OCI-LY7 (cell line): Measurements from ENCODE around the gene CEPT1. TPM values are rescaled to one million over a fixed set of nuclear protein-coding genes. Genes with fewer than 3 reads are reported as not detected.

ENCODE experiments used
- BruUV-seq: library from RNA; stranded (reverse); fragments of 400-500 nt; replicated peaks from 2 replicates; lab custom pipeline; 2021; lab: Mats Ljungman, UMichigan
- CTCF ChIA-PET: fragments of 300-600 bp; sonication (Branson Sonifier 250); formaldehyde crosslinking; loops from one replicate; lab custom pipeline; 2022; ENCODE audit warnings: antibody characterized with exemption; ENCODE audit not compliant: unreplicated experiment; lab: Charles Lee
- POLR2A ChIA-PET: fragments of 300-600 bp; sonication (Branson Sonifier 250); formaldehyde crosslinking; loops from one replicate; lab custom pipeline; 2022; ENCODE audit warnings: antibody characterized with exemption; lab: Charles Lee
- DNase-seq: peaks from one replicate; pipeline ENCODE4 v3.0.0-alpha.2; 2015; ENCODE audit warnings: low spot score
- H2AFZ ChIP-seq: fragments of 200-600 bp; sonication (generic), shearing (Covaris generic); 2 replicates; pipeline ENCODE4 v1.6.1; 2014; ENCODE audit warnings: mild to moderate bottlenecking, antibody characterized with exemption, low read length, moderate library complexity
- H3K27ac ChIP-seq: fragments of 200-600 bp; sonication (generic); 2 replicates; pipeline ENCODE4 v1.5.1; 2014; ENCODE audit warnings: mixed run types, low read depth, mild to moderate bottlenecking, moderate library complexity, low read length, inconsistent platforms; ENCODE audit not compliant: poor library complexity, severe bottlenecking
- H3K36me3 ChIP-seq: fragments of 200-600 bp; sonication (generic); 2 replicates; pipeline ENCODE4 v1.6.1; 2014; ENCODE audit warnings: mild to moderate bottlenecking, antibody characterized with exemption, low read length, moderate library complexity, mixed read lengths; ENCODE audit not compliant: insufficient read depth
- H3K4me1 ChIP-seq: fragments of 200-600 bp; sonication (generic); 2 replicates; pipeline ENCODE4 v1.5.1; 2014; ENCODE audit warnings: mild to moderate bottlenecking, low read length; ENCODE audit not compliant: insufficient read depth, poor library complexity, severe bottlenecking
- H3K4me2 ChIP-seq: fragments of 200-600 bp; sonication (generic); 2 replicates; pipeline ENCODE4 v1.6.1; 2014; ENCODE audit warnings: mild to moderate bottlenecking, low read length
- H3K4me3 ChIP-seq: fragments of 200-600 bp; sonication (generic); 2 replicates; pipeline ENCODE4 v1.5.1; 2014; ENCODE audit warnings: mild to moderate bottlenecking, low read depth, low read length; ENCODE audit not compliant: poor library complexity, severe bottlenecking
- H3K79me2 ChIP-seq: fragments of 200-600 bp; sonication (generic); 2 replicates; pipeline ENCODE4 v1.6.1; 2016; ENCODE audit warnings: low read depth, mild to moderate bottlenecking, low read length, moderate library complexity, mixed read lengths; ENCODE audit not compliant: insufficient read depth
- H3K9me2 ChIP-seq: fragments of 200-600 bp; sonication (generic); 2 replicates; pipeline ENCODE4 v1.6.1; 2016; ENCODE audit warnings: mild to moderate bottlenecking, low read length, mixed read lengths; ENCODE audit not compliant: insufficient read depth
- H3K9me3 ChIP-seq: fragments of 200-600 bp; sonication (generic); 2 replicates; pipeline ENCODE4 v1.6.1; 2014; ENCODE audit warnings: mild to moderate bottlenecking, mixed run types, low read length, mixed read lengths
- H4K20me1 ChIP-seq: fragments of 200-600 bp; sonication (generic); 2 replicates; pipeline ENCODE4 v1.6.1; 2014; ENCODE audit warnings: mild to moderate bottlenecking, antibody characterized with exemption, low read length, moderate library complexity, mixed read lengths; ENCODE audit not compliant: insufficient read depth
- CTCF ChIP-seq: fragments of 200-600 bp; sonication (generic); conservative IDR thresholded peaks from 2 replicates; pipeline ENCODE4 v1.5.1; 2014; ENCODE audit warnings: mild to moderate bottlenecking, antibody characterized with exemption, low read length, moderate library complexity, mixed read lengths
- EZH2phosphoT487 ChIP-seq: fragments of 200-600 bp; sonication (generic); IDR thresholded peaks from 2 replicates; pipeline ENCODE4 v1.6.1; 2018; ENCODE audit warnings: low read depth, borderline replicate concordance, mild to moderate bottlenecking, mixed run types, antibody characterized with exemption, low read length, moderate library complexity, mixed read lengths
- intact Hi-C: fragments of 100-400 bp; cut with micrococcal nuclease; formaldehyde crosslinking; loops from one replicate; pipeline ENCODE4 v1.10.0; 2022; ENCODE audit not compliant: unreplicated experiment
- total RNA-seq, 2 experiments: library from RNA; depleted of rRNA in 1 of 2; stranded (reverse); fragments of >200 nt in 1 of 2; shearing (Covaris generic) in 1 of 2; gene quantifications; 2 replicates each; pipeline ENCODE4 v1.2.3, GENCODE V29; 2014 to 2022

The CEPT1 gene
- total RNA-seq, 2 experiments from 2014 or later: 44.9 to 59.0 TPM

GRCh38 chr1:111175349-111175748 is 35.3 kb downstream of the CEPT1 start:
- H3K79me2 ChIP-seq: peaks cover 16% of the 10 kb centered on the region; the same call in 1 of the 2 replicates
- H3K4me3 ChIP-seq: no peak overlapping the region
- BruUV-seq: no TSS peak
- H3K9me3 ChIP-seq: no peaks in the 10 kb centered on the region
- POLR2A ChIA-PET: interaction anchor here (1.2 kb wide), 1 partner anchor 16 kb away, joined by 4 read pairs; no protein-coding TSS in a partner anchor
- TF ChIP-seq CTCF: no peak
- no peak for TF ChIP-seq EZH2phosphoT487
- no peaks in the 10 kb centered on the region; the same call in 1 of the 2 replicates for H4K20me1 ChIP-seq
- intact Hi-C loops: no loop called here
- no peaks in the 10 kb centered on the region for H3K9me2 ChIP-seq
- peaks cover 97% of the 10 kb centered on the region for H3K36me3 ChIP-seq
- no peak overlapping the region for H2AFZ ChIP-seq
- DNase-seq: no peak
- CTCF ChIA-PET: no interaction called here
- H3K4me2 ChIP-seq: no peak overlapping the region
- peaks cover 11% of the 10 kb centered on the region for H3K4me1 ChIP-seq
- no peak overlapping the region for H3K27ac ChIP-seq

GRCh38 chr1:111176678-111177077 is 36.7 kb downstream of the CEPT1 start:
- no peak for DNase-seq
- CTCF ChIA-PET: no interaction called here
- no TSS peak for BruUV-seq
- intact Hi-C loops: no loop called here
- H3K4me2 ChIP-seq: no peak overlapping the region
- peaks cover 11% of the 10 kb centered on the region for H3K4me1 ChIP-seq
- peaks cover 98% of the 10 kb centered on the region for H3K36me3 ChIP-seq
- no peak for TF ChIP-seq EZH2phosphoT487
- TF ChIP-seq CTCF: no peak
- H3K4me3 ChIP-seq: no peak overlapping the region
- H3K9me3 ChIP-seq: no peaks in the 10 kb centered on the region
- H2AFZ ChIP-seq: no peak overlapping the region
- no peak overlapping the region for H3K27ac ChIP-seq
- H4K20me1 ChIP-seq: no peaks in the 10 kb centered on the region; the same call in 1 of the 2 replicates
- POLR2A ChIA-PET: no interaction called here
- no peaks in the 10 kb centered on the region for H3K9me2 ChIP-seq
- peaks cover 5% of the 10 kb centered on the region; the same call in 1 of the 2 replicates for H3K79me2 ChIP-seq

GRCh38 chr1:111179968-111180533 is 40.0 kb downstream of the CEPT1 start:
- no peak overlapping the region for H3K4me3 ChIP-seq
- no peaks in the 10 kb centered on the region for H3K79me2 ChIP-seq
- ChIA-PET POLR2A (interaction anchor here (0.6 to 1.0 kb wide), 2 partner anchors 10 to 1221 kb away, joined by 5 to 6 read pairs; no protein-coding TSS in a partner anchor), CTCF (no interaction called here)
- intact Hi-C loops: loop anchor here (5.0 kb wide), 1 partner anchor 152 kb away; no protein-coding TSS in a partner anchor
- no peak for DNase-seq
- TF ChIP-seq EZH2phosphoT487 (no peak), CTCF (no peak)
- H3K36me3 ChIP-seq: peaks cover 96% of the 10 kb centered on the region
- H3K4me1 ChIP-seq: peaks cover 4% of the 10 kb centered on the region
- no TSS peak for BruUV-seq
- H4K20me1 ChIP-seq: no peaks in the 10 kb centered on the region; the same call in 1 of the 2 replicates
- no peak overlapping the region for H3K27ac ChIP-seq
- no peaks in the 10 kb centered on the region for H3K9me2 ChIP-seq
- H3K9me3 ChIP-seq: no peaks in the 10 kb centered on the region
- no peak overlapping the region for H3K4me2 ChIP-seq
- H2AFZ ChIP-seq: no peak overlapping the region
